Epidermal melanocyte (primary cell): ENCODE data around the gene MBNL1.

Source experiments
- DNase-seq: peaks from one replicate; pipeline ENCODE4 v3.0.0; 2011; ENCODE audit warnings: low spot score; ENCODE audit not compliant: insufficient read length

MBNL1 gene

GRCh38 chr3:152471814-152472671 lies 203.3 kb downstream of the MBNL1 start:
- no peak for DNase-seq

GRCh38 chr3:152472672-152472954 lies 203.9 kb downstream of the MBNL1 start:
- DNase-seq: no peak

GRCh38 chr3:152474585-152474984 lies 205.9 kb downstream of the MBNL1 start:
- no peak for DNase-seq

- DNase-seq: no peak
Observed at GRCh38 chr3:152477422-152477821, 208.7 kb downstream of the MBNL1 start.

GRCh38 chr3:152480282-152480953 lies 211.7 kb downstream of the MBNL1 start:
- no peak for DNase-seq

- no peak for DNase-seq
Observed at GRCh38 chr3:152486364-152486763, 217.6 kb downstream of the MBNL1 start.

- DNase-seq: no peak
Observed at GRCh38 chr3:152488449-152488848, 219.7 kb downstream of the MBNL1 start.

GRCh38 chr3:152491922-152492321 lies 223.2 kb downstream of the MBNL1 start:
- DNase-seq: no peak

GRCh38 chr3:152496286-152496685 lies 227.6 kb downstream of the MBNL1 start:
- DNase-seq: no peak

GRCh38 chr3:152496716-152497115 lies 228.0 kb downstream of the MBNL1 start:
- no peak for DNase-seq

- DNase-seq: no peak
Observed at GRCh38 chr3:152497457-152497856, 228.7 kb downstream of the MBNL1 start.

GRCh38 chr3:152497890-152498289 lies 229.2 kb downstream of the MBNL1 start:
- no peak for DNase-seq

GRCh38 chr3:152499791-152500385 lies 231.2 kb downstream of the MBNL1 start:
- no peak for DNase-seq

- no peak for DNase-seq
Observed at GRCh38 chr3:152505926-152506325, 237.2 kb downstream of the MBNL1 start.

- no peak for DNase-seq
Observed at GRCh38 chr3:152508705-152509104, 240.0 kb downstream of the MBNL1 start.

GRCh38 chr3:152511904-152512303 lies 243.2 kb downstream of the MBNL1 start:
- no peak for DNase-seq

- no peak for DNase-seq
Observed at GRCh38 chr3:152513301-152513960, 244.7 kb downstream of the MBNL1 start.
